ENCODE measurements around the gene BICDL1. TPM values are rescaled to one million over a fixed set of nuclear protein-coding genes. Genes with fewer than 3 reads are reported as not detected.
"Not testable (repeated sequence)": the region's sequence is repeated elsewhere in the genome, so short reads cannot be mapped to it uniquely, and the experiment has no call there.

BICDL1 gene
- total RNA-seq, 1 experiment from 2014 or later = 14.4 TPM

- no TSS peak for BruUV-seq (replicated peaks)
- no peaks in the 10 kb centered on the region for H3K9me3 ChIP-seq (ENCODE audit: insufficient read depth, low read depth)
- H3K27ac ChIP-seq = no peak overlapping the region
- ChIA-PET CTCF (no interaction called here), POLR2A (ENCODE audit: unreplicated experiment) (no interaction called here)
- no peak overlapping the region for H3K4me3 ChIP-seq
- no peak for TF ChIP-seq EZH2 (IDR thresholded peaks at IDR 0.05; ENCODE audit: low read depth)
- TF ChIP-seq, protein P1, sequence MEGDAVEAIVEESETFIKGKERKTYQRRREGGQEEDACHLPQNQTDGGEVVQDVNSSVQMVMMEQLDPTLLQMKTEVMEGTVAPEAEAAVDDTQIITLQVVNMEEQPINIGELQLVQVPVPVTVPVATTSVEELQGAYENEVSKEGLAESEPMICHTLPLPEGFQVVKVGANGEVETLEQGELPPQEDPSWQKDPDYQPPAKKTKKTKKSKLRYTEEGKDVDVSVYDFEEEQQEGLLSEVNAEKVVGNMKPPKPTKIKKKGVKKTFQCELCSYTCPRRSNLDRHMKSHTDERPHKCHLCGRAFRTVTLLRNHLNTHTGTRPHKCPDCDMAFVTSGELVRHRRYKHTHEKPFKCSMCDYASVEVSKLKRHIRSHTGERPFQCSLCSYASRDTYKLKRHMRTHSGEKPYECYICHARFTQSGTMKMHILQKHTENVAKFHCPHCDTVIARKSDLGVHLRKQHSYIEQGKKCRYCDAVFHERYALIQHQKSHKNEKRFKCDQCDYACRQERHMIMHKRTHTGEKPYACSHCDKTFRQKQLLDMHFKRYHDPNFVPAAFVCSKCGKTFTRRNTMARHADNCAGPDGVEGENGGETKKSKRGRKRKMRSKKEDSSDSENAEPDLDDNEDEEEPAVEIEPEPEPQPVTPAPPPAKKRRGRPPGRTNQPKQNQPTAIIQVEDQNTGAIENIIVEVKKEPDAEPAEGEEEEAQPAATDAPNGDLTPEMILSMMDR (conservative IDR thresholded peaks at IDR 0.05) = no peak
- no peak overlapping the region for H2AFZ ChIP-seq
- no peaks in the 10 kb centered on the region for H3K9me2 ChIP-seq (ENCODE audit: insufficient read depth)
- peaks cover 3% of the 10 kb centered on the region; the same call in 1 of the 2 replicates for H3F3A ChIP-seq (ENCODE audit: insufficient read depth, low read depth)
- no peak overlapping the region for H3K4me2 ChIP-seq
- no peaks in the 10 kb centered on the region for H4K20me1 ChIP-seq (ENCODE audit: insufficient read depth)
- no peaks in the 10 kb centered on the region for H3K79me2 ChIP-seq (ENCODE audit: low read depth)
- H3K36me3 ChIP-seq (ENCODE audit: low read depth) = no peaks in the 10 kb centered on the region
- no peaks in the 10 kb centered on the region for H3K27me3 ChIP-seq (ENCODE audit: insufficient read depth, low read depth)
- DNase-seq = no peak
- H3K4me1 ChIP-seq (replicated peaks; ENCODE audit: insufficient read depth) = peaks cover 8% of the 10 kb centered on the region; the same call in 1 of the 2 replicates
- intact Hi-C loops (cut with micrococcal nuclease; ENCODE audit: unreplicated experiment) = no loop called here
Observed at GRCh38 chr12:120037851-120038250, 48.8 kb downstream of the BICDL1 start.

DNA sequence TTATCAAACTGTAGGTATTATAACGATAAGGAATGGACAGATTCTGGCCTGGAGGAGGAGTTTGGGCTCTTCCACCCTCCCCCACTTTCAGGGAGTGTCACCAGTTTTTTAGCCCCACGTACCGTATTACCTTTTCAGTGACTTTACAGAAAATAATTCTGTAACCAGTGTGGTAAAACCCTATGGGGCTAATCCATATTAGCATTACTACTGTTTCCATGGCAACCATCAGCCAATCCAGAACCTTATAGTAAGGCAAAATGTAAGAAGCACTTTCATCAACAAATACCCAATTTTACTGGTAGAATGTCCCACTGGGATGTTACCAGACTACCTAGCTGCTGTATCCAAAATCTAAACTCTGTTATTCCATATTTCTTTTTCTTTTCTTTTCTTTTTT, 50.7 kb downstream of the BICDL1 start:
- Histone ChIP-seq H3K4me3 (no peak overlapping the region), H3K79me2 (ENCODE audit: low read depth) (no peaks in the 10 kb centered on the region), H3K4me1 (replicated peaks; ENCODE audit: insufficient read depth) (peaks cover 21% of the 10 kb centered on the region; the same call in 1 of the 2 replicates), H3K9me3 (ENCODE audit: insufficient read depth, low read depth) (no peaks in the 10 kb centered on the region), H2AFZ (no peak overlapping the region), H3K27me3 (ENCODE audit: insufficient read depth, low read depth) (no peaks in the 10 kb centered on the region), H4K20me1 (ENCODE audit: insufficient read depth) (no peaks in the 10 kb centered on the region), H3K9me2 (ENCODE audit: insufficient read depth) (no peaks in the 10 kb centered on the region), H3K36me3 (ENCODE audit: low read depth) (no peaks in the 10 kb centered on the region), H3K4me2 (no peak overlapping the region), H3F3A (ENCODE audit: insufficient read depth, low read depth) (peaks cover 6% of the 10 kb centered on the region; the same call in 1 of the 2 replicates), H3K27ac (no peak overlapping the region)
- BruUV-seq (replicated peaks) = no TSS peak
- intact Hi-C loops (cut with micrococcal nuclease; ENCODE audit: unreplicated experiment) = no loop called here
- no peak for DNase-seq
- ChIA-PET CTCF (no interaction called here), POLR2A (ENCODE audit: unreplicated experiment) (no interaction called here)
- TF ChIP-seq, protein P1 (conservative IDR thresholded peaks at IDR 0.05) = no peak
- TF ChIP-seq EZH2 (IDR thresholded peaks at IDR 0.05; ENCODE audit: low read depth) = no peak

DNA sequence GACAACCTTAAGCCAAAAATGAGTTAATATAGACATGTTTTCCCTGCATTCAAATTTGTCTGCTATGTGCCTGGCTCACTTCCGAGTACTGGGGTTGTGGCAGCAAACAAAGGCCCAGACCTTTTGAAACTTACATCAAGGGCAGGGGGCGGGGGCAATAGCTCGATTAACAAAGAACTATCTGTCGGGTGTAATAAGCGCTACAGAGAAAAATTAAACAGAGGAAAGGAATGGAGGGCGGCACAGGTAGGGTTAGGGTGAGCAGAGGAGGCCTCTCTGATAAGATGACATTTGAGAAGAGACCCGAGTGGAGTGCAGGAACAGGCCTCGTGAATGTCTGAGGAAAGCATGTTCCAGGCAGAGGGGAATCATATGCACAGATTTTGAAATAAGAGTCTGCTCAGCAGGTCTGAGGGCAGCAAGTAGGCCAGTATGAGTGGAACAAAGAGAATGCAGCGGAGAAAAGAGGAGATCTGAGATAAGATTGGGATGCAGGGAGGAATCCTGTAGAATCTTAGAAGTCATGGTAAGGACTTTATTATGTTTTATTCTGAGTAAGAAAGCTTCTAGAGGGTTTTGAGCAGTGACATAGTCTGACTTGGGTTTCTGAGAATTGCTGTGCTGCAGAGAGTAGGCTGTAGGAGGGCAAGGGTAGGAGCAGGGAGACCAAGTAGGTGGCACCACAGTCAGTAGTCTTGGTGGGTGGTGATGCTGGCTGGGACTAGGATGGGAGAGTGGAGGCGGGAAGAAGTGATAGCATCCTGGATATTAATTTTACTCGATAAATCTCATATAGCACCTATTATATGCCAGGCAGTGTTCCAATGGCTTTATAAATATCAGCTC, 52.6 kb downstream of the BICDL1 start:
- intact Hi-C loops (cut with micrococcal nuclease; ENCODE audit: unreplicated experiment) = no loop called here
- CTCF ChIA-PET = no interaction called here

GRCh38 chr12:120045367-120045766, 56.3 kb downstream of the BICDL1 start:
- Histone ChIP-seq H3K4me1 (replicated peaks; ENCODE audit: insufficient read depth) (peaks cover 44% of the 10 kb centered on the region), H3F3A (ENCODE audit: insufficient read depth, low read depth) (peaks cover 20% of the 10 kb centered on the region; the same call in 1 of the 2 replicates)
- H3K4me2 ChIP-seq; H3K27me3 ChIP-seq (ENCODE audit: insufficient read depth, low read depth); H3K79me2 ChIP-seq (ENCODE audit: low read depth); POLR2A ChIA-PET (ENCODE audit: unreplicated experiment); DNase-seq; H3K36me3 ChIP-seq (ENCODE audit: low read depth); H4K20me1 ChIP-seq (ENCODE audit: insufficient read depth); intact Hi-C loops (cut with micrococcal nuclease; ENCODE audit: unreplicated experiment); H3K4me3 ChIP-seq; CTCF ChIA-PET; H2AFZ ChIP-seq; H3K9me3 ChIP-seq (ENCODE audit: insufficient read depth, low read depth); BruUV-seq (replicated peaks); H3K9me2 ChIP-seq (ENCODE audit: insufficient read depth); H3K27ac ChIP-seq: not testable (repeated sequence)

More for the DNA sequence above, 52.6 kb downstream of the BICDL1 start:
- Histone ChIP-seq H3F3A (ENCODE audit: insufficient read depth, low read depth) (peaks cover 6% of the 10 kb centered on the region; the same call in 1 of the 2 replicates), H3K36me3 (ENCODE audit: low read depth) (no peaks in the 10 kb centered on the region), H4K20me1 (ENCODE audit: insufficient read depth) (no peaks in the 10 kb centered on the region), H3K4me3 (no peak overlapping the region), H3K4me2 (no peak overlapping the region), H3K9me3 (ENCODE audit: insufficient read depth, low read depth) (no peaks in the 10 kb centered on the region), H3K4me1 (replicated peaks; ENCODE audit: insufficient read depth) (peaks cover 26% of the 10 kb centered on the region), H3K27me3 (ENCODE audit: insufficient read depth, low read depth) (no peaks in the 10 kb centered on the region), H3K9me2 (ENCODE audit: insufficient read depth) (no peaks in the 10 kb centered on the region), H3K27ac (no peak overlapping the region), H3K79me2 (ENCODE audit: low read depth) (no peaks in the 10 kb centered on the region), H2AFZ (no peak overlapping the region)
- POLR2A ChIA-PET (ENCODE audit: unreplicated experiment) = no interaction called here
- no TSS peak for BruUV-seq (replicated peaks)
- DNase-seq = no peak
- TF ChIP-seq, protein P1 (conservative IDR thresholded peaks at IDR 0.05) = no peak
- no peak for TF ChIP-seq EZH2 (IDR thresholded peaks at IDR 0.05; ENCODE audit: low read depth)

All from PC-9 (cell line).